OCI-LY1 (cell line): ENCODE measurements around the gene LPGAT1.

Experiments
- CTCF ChIP-seq: fragments of 200-600 bp; sonication (generic), shearing (Covaris generic); IDR thresholded peaks from 2 replicates; pipeline ENCODE4 v1.5.1; 2017; ENCODE audit warnings: mild to moderate bottlenecking, antibody characterized with exemption, low read length, moderate library complexity, mixed read lengths
- EZH2 ChIP-seq: fragments of 200-600 bp; sonication (generic), shearing (Covaris generic); IDR thresholded peaks from 2 replicates; pipeline ENCODE4 v1.8.0; 2017; ENCODE audit warnings: borderline replicate concordance, mixed run types, mild to moderate bottlenecking, antibody characterized with exemption, low read length, moderate library complexity, mixed read lengths

- TF ChIP-seq CTCF (no peak), EZH2 (no peak)
Observed at GRCh38 chr1:211731456-211732292, 98.9 kb downstream of the LPGAT1 start.
